C4-2B (cell line): ENCODE results near the gene GDF7.

ENCODE experiments used
- CTCF ChIP-seq: fragments of 450-650 bp; conservative IDR thresholded peaks from 2 replicates; pipeline ENCODE4 v1.5.1; 2017; ENCODE audit warnings: mild to moderate bottlenecking
- ZFX ChIP-seq: fragments of 450-650 bp; IDR thresholded peaks from 2 replicates; pipeline ENCODE4 v1.6.1; 2017

GRCh38 chr2:20625491-20626391, 41.2 kb upstream of the GDF7 start:
- TF ChIP-seq CTCF, result no peak
- TF ChIP-seq ZFX, result no peak
